H9 (cell line): ENCODE data around the gene TNRC6C. TPM values are rescaled to one million over a fixed set of nuclear protein-coding genes. Genes with fewer than 3 reads are reported as not detected.
A peak's percentile ranks its signal among the peaks of the same experiment; 100 is the strongest.

Experiments used
- DNase-seq: peaks from one replicate; pipeline ENCODE4 v3.0.0-alpha.2; 2017
- H2AFZ ChIP-seq: one replicate; pipeline ENCODE4 v1.6.1; 2013; ENCODE audit warnings: mild to moderate bottlenecking, low read length, control low read depth, moderate library complexity
- H2AK5ac ChIP-seq: 2 replicates; pipeline ENCODE4 v1.6.1; 2013; ENCODE audit warnings: low read length, control low read depth, mixed read lengths; ENCODE audit not compliant: insufficient read length
- H2BK120ac ChIP-seq: one replicate; pipeline ENCODE4 v1.6.1; 2013; ENCODE audit warnings: low read depth, mild to moderate bottlenecking, low read length, control low read depth, inconsistent platforms; ENCODE audit not compliant: poor library complexity, severe bottlenecking
- H2BK12ac ChIP-seq: 2 replicates; pipeline ENCODE4 v1.6.1; 2013; ENCODE audit warnings: low read length, control low read depth, mixed read lengths, low read depth; ENCODE audit not compliant: insufficient read length
- H2BK15ac ChIP-seq: 2 replicates; pipeline ENCODE4 v1.6.1; 2013; ENCODE audit warnings: low read depth, low read length, control low read depth
- H2BK20ac ChIP-seq: one replicate; pipeline ENCODE4 v1.6.1; 2013; ENCODE audit warnings: low read depth, mild to moderate bottlenecking, low read length, control low read depth, inconsistent platforms; ENCODE audit not compliant: poor library complexity, severe bottlenecking
- H2BK5ac ChIP-seq: 2 replicates; pipeline ENCODE4 v1.6.1; 2013; ENCODE audit warnings: low read length, control low read depth, mixed read lengths; ENCODE audit not compliant: insufficient read length
- H3K14ac ChIP-seq: 2 replicates; pipeline ENCODE4 v1.6.1; 2013; ENCODE audit warnings: low read length, control low read depth; ENCODE audit not compliant: insufficient read depth
- H3K18ac ChIP-seq: 2 replicates; pipeline ENCODE4 v1.6.1; 2013; ENCODE audit warnings: low read depth, mild to moderate bottlenecking, mixed read lengths, low read length, control low read depth; ENCODE audit not compliant: insufficient read length
- H3K23ac ChIP-seq: 2 replicates; pipeline ENCODE4 v1.6.1; 2013; ENCODE audit warnings: low read length, control low read depth, mixed read lengths, low read depth; ENCODE audit not compliant: insufficient read length
- H3K23me2 ChIP-seq: 2 replicates; pipeline ENCODE4 v1.6.1; 2013; ENCODE audit warnings: low read depth, mild to moderate bottlenecking, mixed read lengths, low read length, control low read depth; ENCODE audit not compliant: insufficient read length, poor library complexity, severe bottlenecking
- H3K27ac ChIP-seq: 2 replicates; pipeline ENCODE4 v1.5.1; 2013; ENCODE audit warnings: low read length, control low read depth, mixed read lengths, low read depth; ENCODE audit not compliant: insufficient read length
- H3K27me3 ChIP-seq: 2 replicates; pipeline ENCODE4 v1.6.1; 2013; ENCODE audit warnings: low read length, control low read depth, inconsistent platforms; ENCODE audit not compliant: insufficient read depth
- H3K4ac ChIP-seq: 2 replicates; pipeline ENCODE4 v1.6.1; 2013; ENCODE audit warnings: low read depth, mild to moderate bottlenecking, control low read depth, inconsistent platforms, low read length, moderate library complexity
- H3K4me1 ChIP-seq: 2 replicates; pipeline ENCODE4 v1.6.1; 2013; ENCODE audit warnings: low read length, control low read depth, inconsistent platforms; ENCODE audit not compliant: insufficient read depth
- H3K4me2 ChIP-seq: 2 replicates; pipeline ENCODE4 v1.6.1; 2013; ENCODE audit warnings: low read length, control low read depth, mixed read lengths; ENCODE audit not compliant: insufficient read length, insufficient read depth
- H3K56ac ChIP-seq: 2 replicates; pipeline ENCODE4 v1.6.1; 2013; ENCODE audit warnings: low read depth, mild to moderate bottlenecking, mixed read lengths, low read length, control low read depth; ENCODE audit not compliant: insufficient read length
- H3K79me1 ChIP-seq: 2 replicates; pipeline ENCODE4 v1.6.1; 2013; ENCODE audit warnings: low read depth, mild to moderate bottlenecking, moderate library complexity, low read length, control low read depth, inconsistent platforms; ENCODE audit not compliant: insufficient read depth, poor library complexity, severe bottlenecking
- H3K79me2 ChIP-seq: 2 replicates; pipeline ENCODE4 v1.6.1; 2013; ENCODE audit warnings: low read length, control low read depth, inconsistent platforms; ENCODE audit not compliant: insufficient read depth
- H3K9ac ChIP-seq: 2 replicates; pipeline ENCODE4 v1.6.1; 2013; ENCODE audit warnings: low read length, control low read depth, mixed read lengths; ENCODE audit not compliant: insufficient read length; ENCODE audit errors: extremely low read depth
- H3K9me3 ChIP-seq: one replicate; pipeline ENCODE4 v1.6.1; 2013; ENCODE audit warnings: low read depth, low read length, inconsistent platforms; ENCODE audit not compliant: control insufficient read depth
- H3T11ph ChIP-seq: one replicate; pipeline ENCODE4 v1.6.1; 2013; ENCODE audit warnings: mild to moderate bottlenecking, low read length, control low read depth, inconsistent platforms
- H4K20me1 ChIP-seq: one replicate; pipeline ENCODE4 v1.6.1; 2013; ENCODE audit not compliant: control insufficient read depth, insufficient read length, insufficient read depth
- H4K5ac ChIP-seq: 2 replicates; pipeline ENCODE4 v1.6.1; 2013; ENCODE audit warnings: low read depth, mild to moderate bottlenecking, mixed read lengths, low read length, control low read depth; ENCODE audit not compliant: insufficient read length
- H4K8ac ChIP-seq: replicated peaks from 2 replicates; pipeline ENCODE4 v1.6.1; 2013; ENCODE audit warnings: low read length, control low read depth, mixed read lengths, low read depth; ENCODE audit not compliant: insufficient read length
- H4K91ac ChIP-seq: 2 replicates; pipeline ENCODE4 v1.6.1; 2013; ENCODE audit warnings: low read depth, mild to moderate bottlenecking, moderate library complexity, mixed read lengths, low read length, control low read depth; ENCODE audit not compliant: insufficient read length
- H3K27ac Mint-ChIP-seq, 3 experiments: 2 replicates in 2 of 3; 3 replicates in 1 of 3; pipeline ENCODE4 v1.8.0; 2020 to 2021; ENCODE audit warnings: mixed read lengths in 3 of 3, mild to moderate bottlenecking in 1 of 3, moderate library complexity in 1 of 3
- H3K27me3 Mint-ChIP-seq: 2 replicates; pipeline ENCODE4 v1.8.0; 2021; ENCODE audit warnings: low read depth, mild to moderate bottlenecking, moderate library complexity, mixed read lengths
- H3K36me3 Mint-ChIP-seq, 3 experiments: 2 replicates in 2 of 3; 3 replicates in 1 of 3; pipeline ENCODE4 v1.8.0; 2020 to 2021; ENCODE audit warnings: low read depth in 3 of 3, mixed read lengths in 3 of 3; ENCODE audit not compliant: insufficient read depth in 1 of 3
- H3K4me1 Mint-ChIP-seq, 2 experiments: 2 replicates each; pipeline ENCODE4 v1.8.0; 2020; ENCODE audit warnings: mixed read lengths in 2 of 2
- H3K4me3 Mint-ChIP-seq, 2 experiments: 2 replicates in 1 of 2; 3 replicates in 1 of 2; pipeline ENCODE4 v1.8.0; 2020 to 2021; ENCODE audit warnings: mild to moderate bottlenecking in 2 of 2, mixed read lengths in 2 of 2, moderate library complexity in 1 of 2
- H3K9me3 Mint-ChIP-seq, 2 experiments: 2 replicates in 1 of 2; 3 replicates in 1 of 2; pipeline ENCODE4 v1.8.0; 2020; ENCODE audit warnings: mild to moderate bottlenecking in 2 of 2, mixed read lengths in 2 of 2, moderate library complexity in 1 of 2
- CTCF ChIP-seq: fragments of 200-600 bp; sonication (generic); conservative IDR thresholded peaks from 3 replicates; pipeline ENCODE4 v1.8.0; 2021; ENCODE audit warnings: antibody characterized with exemption, mild to moderate bottlenecking
- WGBS: extraction: QIAGEN DNeasy Blood & Tissue Kit; methylation state at CpG from one replicate; pipeline ENCODE4 v1.1.7; 2013; ENCODE audit warnings: missing lambda C conversion rate, low lambda C conversion rate, mixed read lengths; ENCODE audit not compliant: insufficient read length; ENCODE audit errors: extremely low coverage; 5-methylcytosine and 5-hydroxymethylcytosine counted together
- total RNA-seq: library from RNA; stranded (reverse); gene quantifications from 2 replicates; pipeline ENCODE4 v1.2.1, GENCODE V29; 2021

TNRC6C gene
- total RNA-seq, 1 experiment from 2014 or later: 24.7 TPM

- no CpG with 5 or more reads among the region's 25 CpGs for WGBS
- no peak overlapping the region for H3K4me2 ChIP-seq
- H3K79me2 ChIP-seq: no peaks in the 10 kb centered on the region
- no peak overlapping the region for H3T11ph ChIP-seq
- Mint-ChIP-seq H3K9me3 (no peaks in the 10 kb centered on the region), H3K4me3 (no peak overlapping the region; a peak in 1 of 5 replicates), H3K4me1 (peaks cover 2% of the 10 kb centered on the region in 2 experiments; a peak in 3 of 4 replicates), H3K27me3 (no peaks in the 10 kb centered on the region; the same call in 1 of the 2 replicates), H3K36me3 (peaks cover 0 to 36% (median 10%) of the 10 kb centered on the region in 3 experiments; a peak in 4 of 7 replicates), H3K27ac (peak overlapping the region in 2 of 3 experiments; percentile 46 to 85; a peak in 3 of 7 replicates)
- no peak overlapping the region for H2BK15ac ChIP-seq
- H3K4ac ChIP-seq: no peak overlapping the region
- no peak overlapping the region for H2AK5ac ChIP-seq
- H3K79me1 ChIP-seq: no peaks in the 10 kb centered on the region
- no peaks in the 10 kb centered on the region for H3K23me2 ChIP-seq
- no peak overlapping the region for H3K18ac ChIP-seq
- H2BK5ac ChIP-seq: no peak overlapping the region
- no peak overlapping the region for H2BK12ac ChIP-seq
- H3K4me1 ChIP-seq: no peaks in the 10 kb centered on the region
- no peak overlapping the region for H2AFZ ChIP-seq
- no peak overlapping the region for H4K5ac ChIP-seq
- H3K56ac ChIP-seq: no peak overlapping the region
- H3K9ac ChIP-seq: no peak overlapping the region
- H3K23ac ChIP-seq: no peak overlapping the region
- H2BK20ac ChIP-seq: no peak overlapping the region
- H3K14ac ChIP-seq: no peak overlapping the region
- no peak overlapping the region for H4K8ac ChIP-seq
- TF ChIP-seq CTCF: no peak
- no peaks in the 10 kb centered on the region for H3K27me3 ChIP-seq
- no peak overlapping the region for H2BK120ac ChIP-seq
- no peaks in the 10 kb centered on the region for H3K9me3 ChIP-seq
- H4K91ac ChIP-seq: no peak overlapping the region
- DNase-seq: no peak
- no peak overlapping the region for H3K27ac ChIP-seq
- no peaks in the 10 kb centered on the region for H4K20me1 ChIP-seq
Observed at GRCh38 chr17:78113804-78114785, 155.6 kb downstream of the TNRC6C start.
